ENCODE data around the gene ATF6. TPM values are rescaled to one million over a fixed set of nuclear protein-coding genes. Genes with fewer than 3 reads are reported as not detected.
A peak's percentile ranks its signal among the peaks of the same experiment; 100 is the strongest.

Gene ATF6
- total and polyA plus RNA-seq, 9 of the 15 experiments (the other 6 are each of a cell fraction or from before 2014, with no cell fraction given): 11.7 to 32.4 (median 20.4) TPM

DNA sequence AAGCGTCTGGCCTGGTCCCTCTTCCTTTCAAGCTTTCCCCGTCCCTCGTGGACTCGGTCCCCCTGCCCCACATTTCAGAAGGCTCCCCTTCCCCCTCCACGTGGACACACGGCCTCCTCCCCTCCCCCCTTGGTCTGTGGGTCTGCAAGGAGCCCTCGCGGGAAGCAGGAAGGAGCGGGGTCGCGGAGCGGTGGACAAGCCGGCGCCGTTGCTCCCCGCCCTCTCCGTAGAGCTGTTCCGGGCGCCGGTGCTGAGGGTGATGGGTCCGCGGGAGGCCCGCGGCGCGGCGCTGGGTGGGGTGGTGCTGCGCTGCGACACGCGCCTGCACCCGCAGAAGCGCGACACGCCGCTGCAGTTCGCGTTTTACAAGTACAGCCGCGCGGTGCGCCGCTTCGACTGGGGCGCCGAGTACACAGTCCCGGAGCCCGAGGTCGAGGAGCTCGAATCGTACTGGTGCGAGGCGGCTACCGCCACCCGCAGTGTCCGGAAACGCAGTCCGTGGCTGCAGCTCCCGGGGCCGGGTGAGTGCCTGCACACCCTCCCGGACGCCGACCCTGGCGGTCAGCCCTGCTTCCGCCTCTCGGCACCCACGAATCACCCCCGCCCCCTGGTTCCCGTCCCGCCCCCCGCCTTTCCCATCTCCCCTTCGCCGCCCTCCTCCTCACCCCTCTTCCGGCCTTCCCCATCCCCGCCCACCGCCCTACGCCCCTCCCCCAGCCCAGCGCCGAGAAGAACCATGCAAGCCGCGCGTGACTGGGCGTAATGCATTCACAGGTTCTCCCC lies 39.5 kb upstream of the ATF6 start (continued):
- TF ChIP-seq CSDE1 (IDR thresholded peaks at IDR 0.05): peak in 1 of 2 experiments; percentile 47; a peak in 1 of 4 replicates
- TF ChIP-seq ZNF707 (CRISPR knock-in tag; conservative IDR thresholded peaks at IDR 0.05): no peak
- TF ChIP-seq SMARCB1 (IDR thresholded peaks at IDR 0.05; ENCODE audit: insufficient read length, low read depth): no peak
- TF ChIP-seq U2AF2 (optimal IDR thresholded peaks at IDR 0.05; ENCODE audit: low read depth, low read length): no peak
- TF ChIP-seq SREBF2 (CRISPR knock-in tag; IDR thresholded peaks at IDR 0.05): no peak
- no peak for TF ChIP-seq ZNF347 (CRISPR knock-in tag; IDR thresholded peaks at IDR 0.05; ENCODE audit: low read depth)
- TF ChIP-seq YY1 (IDR thresholded peaks at IDR 0.05; ENCODE audit: borderline replicate concordance in 1 of 3, control insufficient read depth in 1 of 3, extremely low read depth in 1 of 3, insufficient read depth in 3 of 3, insufficient read length in 1 of 3, insufficient replicate concordance in 2 of 3, low read depth in 1 of 3, low read length in 2 of 3): peak in 2 of 3 experiments; percentile 71 to 75
- no peak for TF ChIP-seq ZNF121 (CRISPR knock-in tag; conservative IDR thresholded peaks at IDR 0.05)
- TF ChIP-seq, protein P1, sequence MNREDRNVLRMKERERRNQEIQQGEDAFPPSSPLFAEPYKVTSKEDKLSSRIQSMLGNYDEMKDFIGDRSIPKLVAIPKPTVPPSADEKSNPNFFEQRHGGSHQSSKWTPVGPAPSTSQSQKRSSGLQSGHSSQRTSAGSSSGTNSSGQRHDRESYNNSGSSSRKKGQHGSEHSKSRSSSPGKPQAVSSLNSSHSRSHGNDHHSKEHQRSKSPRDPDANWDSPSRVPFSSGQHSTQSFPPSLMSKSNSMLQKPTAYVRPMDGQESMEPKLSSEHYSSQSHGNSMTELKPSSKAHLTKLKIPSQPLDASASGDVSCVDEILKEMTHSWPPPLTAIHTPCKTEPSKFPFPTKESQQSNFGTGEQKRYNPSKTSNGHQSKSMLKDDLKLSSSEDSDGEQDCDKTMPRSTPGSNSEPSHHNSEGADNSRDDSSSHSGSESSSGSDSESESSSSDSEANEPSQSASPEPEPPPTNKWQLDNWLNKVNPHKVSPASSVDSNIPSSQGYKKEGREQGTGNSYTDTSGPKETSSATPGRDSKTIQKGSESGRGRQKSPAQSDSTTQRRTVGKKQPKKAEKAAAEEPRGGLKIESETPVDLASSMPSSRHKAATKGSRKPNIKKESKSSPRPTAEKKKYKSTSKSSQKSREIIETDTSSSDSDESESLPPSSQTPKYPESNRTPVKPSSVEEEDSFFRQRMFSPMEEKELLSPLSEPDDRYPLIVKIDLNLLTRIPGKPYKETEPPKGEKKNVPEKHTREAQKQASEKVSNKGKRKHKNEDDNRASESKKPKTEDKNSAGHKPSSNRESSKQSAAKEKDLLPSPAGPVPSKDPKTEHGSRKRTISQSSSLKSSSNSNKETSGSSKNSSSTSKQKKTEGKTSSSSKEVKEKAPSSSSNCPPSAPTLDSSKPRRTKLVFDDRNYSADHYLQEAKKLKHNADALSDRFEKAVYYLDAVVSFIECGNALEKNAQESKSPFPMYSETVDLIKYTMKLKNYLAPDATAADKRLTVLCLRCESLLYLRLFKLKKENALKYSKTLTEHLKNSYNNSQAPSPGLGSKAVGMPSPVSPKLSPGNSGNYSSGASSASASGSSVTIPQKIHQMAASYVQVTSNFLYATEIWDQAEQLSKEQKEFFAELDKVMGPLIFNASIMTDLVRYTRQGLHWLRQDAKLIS (CRISPR knock-in tag; IDR thresholded peaks at IDR 0.05): peak; percentile 58; the same call in 1 of the 2 replicates
- TF ChIP-seq ZNF76 (CRISPR knock-in tag; IDR thresholded peaks at IDR 0.05; ENCODE audit: borderline replicate concordance): peak; percentile 49; the same call in 1 of the 2 replicates
- TF ChIP-seq SAP30 (IDR thresholded peaks at IDR 0.05; ENCODE audit: borderline replicate concordance, insufficient read depth, low read depth, low read length, poor library complexity, severe bottlenecking): peak; percentile 71
- no peak for TF ChIP-seq PRPF4 (IDR thresholded peaks at IDR 0.05; ENCODE audit: insufficient read depth, low read depth, low read length, poor library complexity, severe bottlenecking)
- TF ChIP-seq, protein P2, sequence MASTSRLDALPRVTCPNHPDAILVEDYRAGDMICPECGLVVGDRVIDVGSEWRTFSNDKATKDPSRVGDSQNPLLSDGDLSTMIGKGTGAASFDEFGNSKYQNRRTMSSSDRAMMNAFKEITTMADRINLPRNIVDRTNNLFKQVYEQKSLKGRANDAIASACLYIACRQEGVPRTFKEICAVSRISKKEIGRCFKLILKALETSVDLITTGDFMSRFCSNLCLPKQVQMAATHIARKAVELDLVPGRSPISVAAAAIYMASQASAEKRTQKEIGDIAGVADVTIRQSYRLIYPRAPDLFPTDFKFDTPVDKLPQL (IDR thresholded peaks at IDR 0.05; ENCODE audit: extremely low read depth, insufficient read length): no peak
- no peak for TF ChIP-seq ZNF146 (CRISPR knock-in tag; IDR thresholded peaks at IDR 0.05; ENCODE audit: unreplicated experiment)
- TF ChIP-seq TEAD1 (CRISPR knock-in tag; IDR thresholded peaks at IDR 0.05): no peak
- peak; percentile 70 for TF ChIP-seq RBBP5 (IDR thresholded peaks at IDR 0.05; ENCODE audit: borderline replicate concordance, insufficient read depth, low read length, poor library complexity, severe bottlenecking)
- TF ChIP-seq NR4A1 (CRISPR knock-in tag; IDR thresholded peaks at IDR 0.05): no peak; the same call in 1 of the 2 replicates
- TF ChIP-seq NR4A1 (tag; IDR thresholded peaks at IDR 0.05): 0 out of 2 replicates have a peak, but pooled peaks have one; percentile 29
- no peak for TF ChIP-seq MECOM (CRISPR knock-in tag; IDR thresholded peaks at IDR 0.05)
- TF ChIP-seq, protein P3, sequence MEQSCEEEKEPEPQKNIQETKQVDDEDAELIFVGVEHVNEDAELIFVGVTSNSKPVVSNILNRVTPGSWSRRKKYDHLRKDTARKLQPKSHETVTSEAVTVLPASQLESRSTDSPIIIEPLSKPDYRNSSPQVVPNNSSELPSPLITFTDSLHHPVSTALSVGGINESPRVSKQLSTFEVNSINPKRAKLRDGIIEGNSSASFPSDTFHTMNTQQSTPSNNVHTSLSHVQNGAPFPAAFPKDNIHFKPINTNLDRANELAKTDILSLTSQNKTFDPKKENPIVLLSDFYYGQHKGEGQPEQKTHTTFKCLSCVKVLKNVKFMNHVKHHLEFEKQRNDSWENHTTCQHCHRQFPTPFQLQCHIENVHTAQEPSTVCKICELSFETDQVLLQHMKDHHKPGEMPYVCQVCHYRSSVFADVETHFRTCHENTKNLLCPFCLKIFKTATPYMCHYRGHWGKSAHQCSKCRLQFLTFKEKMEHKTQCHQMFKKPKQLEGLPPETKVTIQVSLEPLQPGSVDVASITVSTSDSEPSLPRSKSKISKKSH (CRISPR knock-in tag; IDR thresholded peaks at IDR 0.05): no peak
